ENCODE data around the gene INPP4B. TPM values are rescaled to one million over a fixed set of nuclear protein-coding genes. Genes with fewer than 3 reads are reported as not detected.

The INPP4B gene
- total RNA-seq, 1 experiment from 2014 or later: 14.3 TPM

DNA sequence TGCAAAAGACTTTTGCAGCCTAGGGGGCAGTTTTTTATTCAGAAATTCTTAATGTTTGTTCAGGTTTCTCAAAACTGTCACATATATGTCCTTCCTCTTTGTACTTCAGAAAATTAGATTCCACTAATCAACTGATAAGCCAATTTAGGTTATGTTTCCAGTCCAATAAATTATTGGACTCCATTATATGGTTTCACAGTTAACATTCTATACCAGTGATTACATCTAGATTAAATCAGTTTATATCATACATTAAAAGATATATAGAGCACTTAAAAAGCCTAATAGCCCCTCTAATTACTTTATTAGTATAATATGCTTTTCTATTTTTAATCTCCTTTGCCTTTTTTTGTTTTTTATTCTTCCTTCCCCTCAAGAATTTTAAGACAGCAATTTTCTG is 434.1 kb downstream of the INPP4B start:
- H2AFZ ChIP-seq (ENCODE audit: low read depth, low read length, poor library complexity, severe bottlenecking): no peak overlapping the region
- no peak for TF ChIP-seq YY1 (IDR thresholded peaks at IDR 0.05; ENCODE audit: extremely low read depth, insufficient replicate concordance, low read depth, low read length)
- TF ChIP-seq EGR1 (IDR thresholded peaks at IDR 0.05; ENCODE audit: low read depth): no peak
- TF ChIP-seq TCF7L2 (IDR thresholded peaks at IDR 0.05; ENCODE audit: borderline replicate concordance, extremely low read depth, insufficient read depth, insufficient read length): no peak
- no peak for TF ChIP-seq CBX3 (IDR thresholded peaks at IDR 0.05; ENCODE audit: low read depth)
- no peak for TF ChIP-seq EZH2phosphoT487 (IDR thresholded peaks at IDR 0.05; ENCODE audit: borderline replicate concordance)
- TF ChIP-seq ZNF274 (IDR thresholded peaks at IDR 0.05; ENCODE audit: low read depth, low read length): no peak
- TF ChIP-seq EZH2 (IDR thresholded peaks at IDR 0.05): no peak
- TF ChIP-seq, protein P1, sequence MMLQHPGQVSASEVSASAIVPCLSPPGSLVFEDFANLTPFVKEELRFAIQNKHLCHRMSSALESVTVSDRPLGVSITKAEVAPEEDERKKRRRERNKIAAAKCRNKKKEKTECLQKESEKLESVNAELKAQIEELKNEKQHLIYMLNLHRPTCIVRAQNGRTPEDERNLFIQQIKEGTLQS (IDR thresholded peaks at IDR 0.05): no peak
- no peak overlapping the region for H3K4me2 ChIP-seq (ENCODE audit: low read length)
- no peaks in the 10 kb centered on the region for H3K79me2 ChIP-seq (ENCODE audit: insufficient read depth, low read length)
- H3K9me2 ChIP-seq (ENCODE audit: insufficient read depth): no peaks in the 10 kb centered on the region
- no peaks in the 10 kb centered on the region for H3K9me3 ChIP-seq (ENCODE audit: control insufficient read depth in 1 of 2, insufficient read depth in 1 of 2, low read depth in 1 of 2, low read length in 2 of 2)
- ChIA-PET RAD21 (ENCODE audit: low non-redundant PET in 1 of 2, low total read pairs in 2 of 2, uncharacterized antibody in 2 of 2, unreplicated experiment in 2 of 2) (no interaction called here), CTCF (no interaction called here), POLR2A (no interaction called here)
- BruUV-seq (replicated peaks): no TSS peak
- peaks cover 28 to 33% of the 10 kb centered on the region in 2 experiments for H3K4me1 ChIP-seq (ENCODE audit: control insufficient read depth in 1 of 2, insufficient read depth in 2 of 2, low read length in 2 of 2)
- H3K9ac ChIP-seq (ENCODE audit: low read length): no peak overlapping the region
- no peak overlapping the region for H3K27ac ChIP-seq (ENCODE audit: low read depth, low read length)
- no peaks in the 10 kb centered on the region for H4K20me1 ChIP-seq (ENCODE audit: insufficient read depth)
- H3K27me3 ChIP-seq (ENCODE audit: insufficient read depth, low read length): no peaks in the 10 kb centered on the region
- intact Hi-C loops (cut with micrococcal nuclease): no loop called here
- H3K36me3 ChIP-seq (ENCODE audit: control insufficient read depth in 1 of 2, insufficient read depth in 2 of 2, low read length in 2 of 2): no peaks in the 10 kb centered on the region
- ATAC-seq (no peak), DNase-seq (ENCODE audit: low read depth, low spot score) (no peak)
- no peak overlapping the region for H3K4me3 ChIP-seq (replicated peaks in 1 of 2; ENCODE audit: low read depth in 1 of 2, low read length in 2 of 2)

DNA sequence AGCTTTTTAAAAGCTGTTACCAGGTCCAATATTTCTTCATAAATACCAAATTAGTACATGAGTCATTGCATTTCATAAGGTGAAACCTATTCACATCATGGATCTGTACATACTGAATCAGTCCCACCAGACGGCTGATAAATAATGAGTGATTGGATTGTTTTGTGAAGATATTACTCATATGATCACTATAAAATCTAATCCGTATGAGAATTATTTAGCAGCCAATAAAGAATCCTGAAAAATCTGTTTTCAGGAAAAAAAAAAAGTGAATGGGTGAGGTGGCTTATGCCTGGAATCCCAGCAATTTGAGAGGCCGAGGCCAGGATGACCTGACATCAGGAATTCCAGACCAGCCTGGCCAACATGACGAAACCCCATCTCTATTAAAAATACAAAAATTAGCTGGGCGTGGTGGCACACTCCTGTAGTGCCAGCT is 438.1 kb downstream of the INPP4B start:
- no peaks in the 10 kb centered on the region for H3K36me3 ChIP-seq (ENCODE audit: control insufficient read depth in 1 of 2, insufficient read depth in 2 of 2, low read length in 2 of 2)
- H4K20me1 ChIP-seq (ENCODE audit: insufficient read depth): no peaks in the 10 kb centered on the region
- peaks cover 49 to 65% of the 10 kb centered on the region in 2 experiments for H3K4me1 ChIP-seq (ENCODE audit: control insufficient read depth in 1 of 2, insufficient read depth in 2 of 2, low read length in 2 of 2)
- RAD21 ChIA-PET (ENCODE audit: low non-redundant PET in 1 of 2, low total read pairs in 2 of 2, uncharacterized antibody in 2 of 2, unreplicated experiment in 2 of 2): interaction anchor here in 1 of 2 experiments (0.7 kb wide), 1 partner anchor 74 kb away, joined by 3 read pairs; no protein-coding TSS in a partner anchor
- peak overlapping the region; percentile 86 for H2AFZ ChIP-seq (ENCODE audit: low read depth, low read length, poor library complexity, severe bottlenecking)
- intact Hi-C loops (cut with micrococcal nuclease): no loop called here
- peak; percentile 48 for ATAC-seq
- H3K27me3 ChIP-seq (ENCODE audit: insufficient read depth, low read length): no peaks in the 10 kb centered on the region
- peak overlapping the region in 1 of 2 experiments; percentile 32; a peak in 1 of 4 replicates for H3K4me3 ChIP-seq (replicated peaks in 1 of 2; ENCODE audit: low read depth in 1 of 2, low read length in 2 of 2)
- peak overlapping the region; percentile 88; the same call in 1 of the 2 replicates for H3K27ac ChIP-seq (ENCODE audit: low read depth, low read length)
- no peak for DNase-seq (ENCODE audit: low read depth, low spot score)
- no TSS peak for BruUV-seq (replicated peaks)
- peak overlapping the region; percentile 90 for H3K4me2 ChIP-seq (ENCODE audit: low read length)
- H3K9ac ChIP-seq (ENCODE audit: low read length): 0 out of 2 replicates have a peak overlapping the region, but pooled peaks have one; percentile 29
- H3K79me2 ChIP-seq (ENCODE audit: insufficient read depth, low read length): peaks cover 4% of the 10 kb centered on the region; the same call in 1 of the 2 replicates
- no peaks in the 10 kb centered on the region for H3K9me2 ChIP-seq (ENCODE audit: insufficient read depth)
- POLR2A ChIA-PET: interaction anchor here (0.8 kb wide), 1 partner anchor 66 kb away, joined by 3 read pairs; no protein-coding TSS in a partner anchor
- TF ChIP-seq CBX3 (IDR thresholded peaks at IDR 0.05; ENCODE audit: low read depth): peak; percentile 68
- no peak for TF ChIP-seq EGR1 (IDR thresholded peaks at IDR 0.05; ENCODE audit: low read depth)
- TF ChIP-seq, protein P2, sequence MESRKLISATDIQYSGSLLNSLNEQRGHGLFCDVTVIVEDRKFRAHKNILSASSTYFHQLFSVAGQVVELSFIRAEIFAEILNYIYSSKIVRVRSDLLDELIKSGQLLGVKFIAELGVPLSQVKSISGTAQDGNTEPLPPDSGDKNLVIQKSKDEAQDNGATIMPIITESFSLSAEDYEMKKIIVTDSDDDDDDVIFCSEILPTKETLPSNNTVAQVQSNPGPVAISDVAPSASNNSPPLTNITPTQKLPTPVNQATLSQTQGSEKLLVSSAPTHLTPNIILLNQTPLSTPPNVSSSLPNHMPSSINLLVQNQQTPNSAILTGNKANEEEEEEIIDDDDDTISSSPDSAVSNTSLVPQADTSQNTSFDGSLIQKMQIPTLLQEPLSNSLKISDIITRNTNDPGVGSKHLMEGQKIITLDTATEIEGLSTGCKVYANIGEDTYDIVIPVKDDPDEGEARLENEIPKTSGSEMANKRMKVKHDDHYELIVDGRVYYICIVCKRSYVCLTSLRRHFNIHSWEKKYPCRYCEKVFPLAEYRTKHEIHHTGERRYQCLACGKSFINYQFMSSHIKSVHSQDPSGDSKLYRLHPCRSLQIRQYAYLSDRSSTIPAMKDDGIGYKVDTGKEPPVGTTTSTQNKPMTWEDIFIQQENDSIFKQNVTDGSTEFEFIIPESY (IDR thresholded peaks at IDR 0.05; ENCODE audit: extremely low read depth, insufficient replicate concordance, low read length): no peak
- TF ChIP-seq JUND (IDR thresholded peaks at IDR 0.05): peak; percentile 59
- peak; percentile 66 for TF ChIP-seq SP1 (IDR thresholded peaks at IDR 0.05; ENCODE audit: low read depth)
- TF ChIP-seq FOSL1 (IDR thresholded peaks at IDR 0.05; ENCODE audit: low read depth): peak; percentile 76
- TF ChIP-seq CEBPB (IDR thresholded peaks at IDR 0.05; ENCODE audit: low read depth): peak; percentile 79
- TF ChIP-seq, protein P1 (IDR thresholded peaks at IDR 0.05): peak; percentile 65
- TF ChIP-seq SIN3A (IDR thresholded peaks at IDR 0.05; ENCODE audit: low read depth): peak; percentile 50; the same call in 1 of the 2 replicates
- no peaks in the 10 kb centered on the region for H3K9me3 ChIP-seq (ENCODE audit: control insufficient read depth in 1 of 2, insufficient read depth in 1 of 2, low read depth in 1 of 2, low read length in 2 of 2)
- CTCF ChIA-PET: no interaction called here
